Activated T-cell treated with anti-CD3 and anti-CD28 coated beads, Interleukin-2, amount 50 U/mL, for 1 hour (primary cell): ENCODE data around the gene KCTD15.

Source experiments
- DNase-seq: peaks from one replicate; pipeline ENCODE4 v3.0.0-alpha.2; 2020

The KCTD15 gene

DNA sequence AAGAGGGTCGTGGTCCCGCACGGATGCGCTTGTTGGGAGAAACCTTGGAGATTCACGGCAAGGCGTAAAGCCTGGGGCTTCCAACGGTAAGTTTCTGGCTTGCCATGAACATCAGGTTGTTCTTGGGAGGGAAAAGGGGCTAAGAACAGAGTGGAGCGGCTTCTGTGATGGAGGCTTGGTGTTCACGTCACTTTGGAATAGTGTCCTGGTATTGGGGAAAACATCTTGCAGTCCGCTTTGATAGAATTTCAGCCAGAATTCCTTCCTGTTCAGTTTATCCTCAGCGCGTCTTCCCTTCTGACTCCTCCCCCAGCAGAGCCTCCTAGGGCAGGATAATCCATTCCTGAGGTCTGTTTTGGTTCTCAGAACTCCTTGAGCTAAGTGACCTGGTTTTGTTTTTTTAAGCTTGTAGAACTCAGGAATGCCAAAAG is 2.0 kb downstream of the KCTD15 start:
- no peak for DNase-seq

GRCh38 chr19:33799476-33799875 is 2.8 kb downstream of the KCTD15 start:
- DNase-seq: no peak

GRCh38 chr19:33800012-33800680 is 3.5 kb downstream of the KCTD15 start:
- no peak for DNase-seq

GRCh38 chr19:33801411-33801810 is 4.7 kb downstream of the KCTD15 start:
- no peak for DNase-seq

GRCh38 chr19:33802001-33802400 is 5.3 kb downstream of the KCTD15 start:
- no peak for DNase-seq

GRCh38 chr19:33802801-33803200 is 6.1 kb downstream of the KCTD15 start:
- DNase-seq: no peak

- no peak for DNase-seq
Observed at GRCh38 chr19:33803383-33803782, 6.7 kb downstream of the KCTD15 start.

- DNase-seq: no peak
Observed at GRCh38 chr19:33804021-33804799, 7.5 kb downstream of the KCTD15 start.

DNA sequence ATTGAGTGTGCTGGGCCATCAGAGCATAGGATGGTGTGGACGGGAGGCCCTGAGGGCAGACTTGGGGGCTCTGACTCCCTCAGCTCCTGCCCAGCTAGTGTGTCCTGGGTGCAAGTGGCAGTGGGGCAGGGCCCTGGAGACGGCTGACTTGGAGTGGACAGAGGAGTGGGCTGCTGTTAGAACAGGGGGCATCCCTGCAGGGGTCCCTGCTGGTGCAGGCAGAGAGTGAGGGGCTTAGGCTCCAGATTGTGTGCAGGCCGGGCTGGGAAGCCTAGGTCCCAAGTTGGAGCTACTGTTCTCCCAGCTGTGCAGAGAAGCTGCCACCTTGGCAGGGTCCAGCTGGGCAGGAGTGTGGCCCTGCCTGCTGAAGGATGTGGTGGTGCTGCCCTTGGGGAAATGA is 8.6 kb downstream of the KCTD15 start:
- no peak for DNase-seq

GRCh38 chr19:33805840-33806433 is 9.3 kb downstream of the KCTD15 start:
- DNase-seq: no peak

DNA sequence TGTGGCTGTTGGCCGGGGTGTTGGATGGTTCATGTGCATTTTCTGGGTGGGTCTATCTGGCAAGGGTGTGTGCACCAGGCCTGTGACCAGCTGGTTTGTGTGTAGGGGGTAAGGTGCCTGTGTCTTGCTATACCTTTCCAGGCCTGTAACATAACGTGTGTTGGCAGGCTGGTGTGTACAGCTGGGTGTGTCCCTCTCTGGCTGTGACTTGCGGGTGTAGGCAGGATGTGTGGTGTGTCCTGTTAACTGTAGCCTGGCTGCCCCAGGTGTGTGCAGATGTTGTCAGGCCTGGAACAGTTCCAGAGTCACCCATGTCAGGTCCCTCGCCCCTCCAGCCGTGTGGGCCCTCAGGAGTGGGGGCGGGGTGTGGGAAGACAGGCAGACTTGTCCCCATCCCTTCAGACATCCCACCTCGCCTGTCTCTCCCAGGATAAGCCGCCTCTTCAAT is 9.8 kb downstream of the KCTD15 start:
- DNase-seq: no peak

DNA sequence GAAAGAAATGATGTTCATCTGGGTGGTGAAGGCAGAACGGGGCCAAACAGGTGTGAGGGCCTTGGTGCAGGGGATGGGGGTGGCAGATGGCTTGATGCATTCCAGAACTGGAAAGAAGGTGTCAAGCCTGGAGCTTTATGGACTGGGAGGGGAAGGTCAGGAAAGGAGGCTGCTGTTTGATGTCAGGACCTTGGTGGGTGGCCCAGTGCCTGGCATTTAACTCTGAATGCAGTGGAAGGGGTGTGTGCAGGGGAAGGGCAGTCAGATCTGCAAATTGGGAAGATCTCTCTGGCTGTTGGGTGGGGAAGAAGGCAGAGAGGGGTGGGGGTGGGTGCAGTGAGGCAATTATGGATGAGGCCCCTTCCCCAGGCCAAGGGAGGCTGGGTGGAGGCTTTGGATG is 11.7 kb downstream of the KCTD15 start:
- DNase-seq: no peak

- DNase-seq: no peak
Observed at GRCh38 chr19:33809960-33810359, 13.3 kb downstream of the KCTD15 start.

DNA sequence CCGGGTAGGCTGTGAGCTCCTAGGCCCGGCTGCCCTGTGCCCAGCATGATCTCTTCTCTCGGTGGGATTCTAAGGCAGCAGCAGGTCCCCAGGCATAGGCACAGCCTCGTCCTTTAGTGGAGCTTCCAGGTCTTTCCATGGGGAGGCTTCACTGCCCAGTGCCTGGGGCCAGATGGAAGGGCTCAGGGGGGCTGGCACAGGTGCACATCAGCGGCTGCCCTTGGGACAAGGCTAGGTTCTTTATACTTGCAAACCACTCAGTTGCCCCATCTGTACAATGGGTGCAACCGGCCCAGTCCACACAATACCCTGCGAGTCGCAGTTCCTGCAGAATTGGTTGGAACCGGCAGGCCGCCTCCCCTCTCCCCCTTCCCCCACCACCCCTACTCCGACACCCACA is 14.2 kb downstream of the KCTD15 start:
- DNase-seq: no peak

DNA sequence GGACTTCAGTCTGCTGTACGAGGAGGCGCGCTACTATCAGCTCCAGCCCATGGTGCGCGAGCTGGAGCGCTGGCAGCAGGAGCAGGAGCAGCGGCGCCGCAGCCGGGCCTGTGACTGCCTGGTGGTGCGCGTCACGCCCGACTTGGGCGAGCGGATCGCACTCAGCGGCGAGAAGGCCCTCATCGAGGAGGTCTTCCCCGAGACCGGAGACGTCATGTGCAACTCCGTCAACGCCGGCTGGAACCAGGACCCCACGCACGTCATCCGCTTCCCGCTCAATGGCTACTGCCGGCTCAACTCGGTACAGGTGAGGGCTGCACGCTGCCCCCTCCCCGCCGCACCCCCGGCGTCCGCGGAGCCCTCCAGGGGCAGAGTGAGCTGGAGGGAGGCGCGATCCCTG is 14.6 kb downstream of the KCTD15 start:
- DNase-seq: no peak

GRCh38 chr19:33811736-33812387 is 15.2 kb downstream of the KCTD15 start:
- no peak for DNase-seq

DNA sequence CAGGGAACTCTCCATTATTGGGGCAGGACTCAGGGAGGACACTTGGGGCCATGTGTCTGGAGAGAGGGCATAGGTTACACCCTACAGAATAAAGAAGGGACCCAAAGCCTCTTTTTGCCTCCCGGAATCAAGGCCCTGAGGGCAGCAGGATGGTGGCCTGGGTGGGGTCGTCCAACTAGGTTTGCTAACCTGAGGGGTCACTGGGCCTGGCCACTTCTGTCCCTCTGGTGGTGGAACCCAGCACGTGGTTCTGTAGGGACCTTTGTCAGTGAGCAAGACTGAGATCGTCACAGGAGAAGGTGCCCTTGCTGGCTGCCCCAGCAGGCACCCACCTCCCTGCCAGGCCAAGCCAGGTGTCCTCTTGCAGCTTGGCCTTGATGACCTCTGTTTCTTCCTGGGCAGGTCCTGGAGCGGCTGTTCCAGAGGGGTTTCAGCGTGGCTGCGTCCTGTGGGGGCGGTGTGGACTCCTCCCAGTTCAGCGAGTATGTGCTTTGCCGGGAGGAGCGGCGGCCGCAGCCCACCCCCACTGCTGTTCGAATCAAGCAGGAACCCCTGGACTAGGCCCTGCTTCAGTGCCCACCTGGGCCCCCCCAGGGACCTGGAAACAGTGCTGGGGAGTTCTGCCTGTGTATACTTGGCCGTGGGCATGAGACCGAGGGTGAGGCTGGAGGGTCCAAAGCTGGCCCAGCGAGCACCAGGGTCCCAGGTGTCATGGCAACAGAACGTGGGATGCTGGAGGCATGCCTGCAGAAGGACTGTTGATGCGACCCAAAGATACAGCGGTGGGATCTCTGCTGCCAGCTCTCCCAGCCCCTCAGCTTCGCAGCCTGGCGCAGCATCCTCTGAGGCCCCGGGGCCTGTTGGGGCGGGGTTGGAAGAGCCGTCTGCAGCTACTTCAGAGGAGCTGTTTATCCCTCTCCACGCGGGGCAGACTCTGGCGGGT is 16.0 kb downstream of the KCTD15 start:
- DNase-seq: no peak

DNA sequence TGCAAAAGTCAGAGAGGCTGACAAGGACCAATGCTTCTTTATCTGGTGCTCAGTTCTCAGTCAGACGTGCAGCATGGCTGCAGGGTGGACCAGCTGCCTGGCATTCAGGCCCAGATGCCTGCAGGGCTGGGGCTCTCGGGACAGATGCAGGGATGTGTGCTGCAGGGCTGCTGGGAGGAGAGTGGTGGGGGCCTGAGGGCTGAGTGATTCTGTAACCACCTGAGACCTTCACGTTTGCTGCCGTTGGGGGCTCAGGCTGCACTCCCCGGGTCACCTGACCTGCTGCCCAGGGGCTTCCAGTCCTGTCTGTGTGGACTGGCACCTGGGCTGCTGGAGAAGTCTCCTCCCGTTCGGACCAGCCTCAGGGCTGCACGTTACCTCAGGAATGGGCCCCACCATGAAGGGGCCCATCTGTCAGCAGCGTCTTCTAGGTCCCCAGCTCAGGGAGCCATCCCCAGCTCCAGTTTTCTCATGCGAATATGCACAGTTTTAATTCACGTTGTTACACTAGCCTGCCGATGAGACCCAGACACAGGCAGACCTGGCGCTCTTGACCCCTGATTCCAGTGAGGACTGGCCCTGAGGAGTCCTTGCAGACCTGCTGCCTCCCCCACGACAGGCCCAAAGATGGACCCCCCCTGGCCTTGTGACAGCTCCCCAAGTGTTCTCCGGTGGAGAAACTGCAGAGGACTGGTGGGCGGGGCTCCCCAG is 16.9 kb downstream of the KCTD15 start:
- no peak for DNase-seq

- DNase-seq: no peak
Observed at GRCh38 chr19:33814181-33815165, 17.8 kb downstream of the KCTD15 start.
